HEK293 (cell line): ENCODE data around the gene ZSWIM6.

Experiments
- CTCF ChIA-PET: fragments of 350-600 bp; formaldehyde crosslinking; extraction: SDS; loops from one replicate; lab custom pipeline; 2021; ENCODE audit warnings: antibody characterized with exemption; lab: Yijun Ruan, JAX
- POLR2A ChIA-PET: fragments of 300-600 bp; formaldehyde crosslinking; extraction: SDS; loops from one replicate; lab custom pipeline; 2020; ENCODE audit warnings: antibody characterized with exemption, inconsistent platforms; lab: Yijun Ruan, JAX
- H3K27ac ChIP-seq: fragments of 200-500 bp; sonication (Bioruptor generic); 2 replicates; pipeline ENCODE4 v1.5.1; 2014; ENCODE audit warnings: low read depth, low read length, control low read depth, inconsistent platforms; ENCODE audit errors: extremely low read depth
- H3K36me3 ChIP-seq, 2 experiments: fragments of 200-500 bp in 1 of 2; sonication (Bioruptor generic) in 1 of 2; 1 replicate in 1 of 2; 2 replicates in 1 of 2; pipeline ENCODE4 v1.5.1; 2014 to 2017; ENCODE audit warnings: inconsistent platforms in 2 of 2, low read length in 2 of 2; ENCODE audit not compliant: control insufficient read depth in 2 of 2, insufficient read depth in 1 of 2
- H3K4me1 ChIP-seq: fragments of 200-500 bp; sonication (Bioruptor generic); 2 replicates; pipeline ENCODE4 v1.5.1; 2014; ENCODE audit warnings: mild to moderate bottlenecking, low read length, inconsistent platforms; ENCODE audit not compliant: control insufficient read depth, insufficient read depth
- H3K4me3 ChIP-seq: 2 replicates; pipeline ENCODE4 v1.5.1; 2011; ENCODE audit warnings: low read depth, mild to moderate bottlenecking, control low read depth, low read length, moderate library complexity
- H3K9me3 ChIP-seq: fragments of 200-500 bp; sonication (Bioruptor generic); 2 replicates; pipeline ENCODE4 v1.5.1; 2014; ENCODE audit warnings: low read depth, low read length, inconsistent platforms; ENCODE audit not compliant: control insufficient read depth, insufficient read depth
- HOXC10 ChIP-seq: sonication (generic); formaldehyde crosslinking; IDR thresholded peaks from 2 replicates; pipeline ENCODE4 v1.8.1; 2023; ENCODE audit warnings: mild to moderate bottlenecking, missing genetic modification reagents
- HOXD13 ChIP-seq: sonication (generic); formaldehyde crosslinking; IDR thresholded peaks from 2 replicates; pipeline ENCODE4 v1.8.0; 2022; ENCODE audit warnings: missing genetic modification reagents, borderline replicate concordance
- SETDB1 ChIP-seq: IDR thresholded peaks from one replicate; pipeline ENCODE4 v1.6.1; 2017; ENCODE audit warnings: mild to moderate bottlenecking, low read length, moderate library complexity, mixed read lengths; ENCODE audit not compliant: insufficient read length
- ZFP3 ChIP-seq: fragments of 450-650 bp; formaldehyde crosslinking; IDR thresholded peaks from 2 replicates; pipeline ENCODE4 v1.5.1; 2016; ENCODE audit warnings: low read depth, missing biosample characterization, missing genetic modification characterization
- ZNF23 ChIP-seq: fragments of 450-650 bp; formaldehyde crosslinking; IDR thresholded peaks from 2 replicates; pipeline ENCODE4 v1.5.1; 2016; ENCODE audit warnings: missing biosample characterization, missing genetic modification characterization, borderline replicate concordance
- ZNF274 ChIP-seq, 2 experiments: fragments of 200-500 bp in 1 of 2; fragments of 450-650 bp in 1 of 2; sonication (Bioruptor generic) in 1 of 2; formaldehyde crosslinking in 1 of 2; IDR thresholded peaks; 2 replicates each; pipeline versions ENCODE4 v1.5.1 to v1.6.1; 2014 to 2016; ENCODE audit warnings: borderline replicate concordance in 1 of 2, inconsistent platforms in 1 of 2, low read length in 1 of 2, missing biosample characterization in 1 of 2, missing genetic modification characterization in 1 of 2
- ZNF391 ChIP-seq: fragments of 450-650 bp; formaldehyde crosslinking; IDR thresholded peaks from 2 replicates; pipeline ENCODE4 v1.5.1; 2016; ENCODE audit warnings: low read depth, missing biosample characterization, missing genetic modification characterization, borderline replicate concordance
- ZNF521 ChIP-seq: fragments of 450-650 bp; formaldehyde crosslinking; IDR thresholded peaks from 2 replicates; pipeline ENCODE4 v1.5.1; 2017; ENCODE audit warnings: missing biosample characterization, mild to moderate bottlenecking, missing genetic modification characterization
- ZNF555 ChIP-seq: fragments of 450-650 bp; formaldehyde crosslinking; conservative IDR thresholded peaks from 2 replicates; pipeline ENCODE4 v1.5.1; 2017; ENCODE audit warnings: missing biosample characterization, mild to moderate bottlenecking, missing genetic modification characterization, inconsistent platforms
- ZNF621 ChIP-seq: fragments of 450-650 bp; formaldehyde crosslinking; IDR thresholded peaks from 2 replicates; pipeline ENCODE4 v1.5.1; 2017; ENCODE audit warnings: missing biosample characterization, missing genetic modification characterization
- ZNF624 ChIP-seq: fragments of 450-650 bp; formaldehyde crosslinking; IDR thresholded peaks from 2 replicates; pipeline ENCODE4 v1.5.1; 2017; ENCODE audit warnings: missing biosample characterization, missing genetic modification characterization
- ZNF664 ChIP-seq: fragments of 450-650 bp; formaldehyde crosslinking; IDR thresholded peaks from 2 replicates; pipeline ENCODE4 v1.5.1; 2016; ENCODE audit warnings: missing biosample characterization, missing genetic modification characterization
- ZSCAN30 ChIP-seq: fragments of 450-650 bp; IDR thresholded peaks from 2 replicates; pipeline ENCODE4 v1.5.1; 2018; ENCODE audit warnings: missing biosample characterization, mild to moderate bottlenecking, missing genetic modification characterization, moderate library complexity
- TF ChIP-seq, protein P1 (sequence below): fragments of 450-650 bp; formaldehyde crosslinking; IDR thresholded peaks from 2 replicates; pipeline ENCODE4 v1.5.1; 2016; ENCODE audit warnings: missing biosample characterization, missing genetic modification characterization
- TF ChIP-seq, protein P2 (sequence below): fragments of 450-650 bp; formaldehyde crosslinking; IDR thresholded peaks from 2 replicates; pipeline ENCODE4 v1.5.1; 2017; ENCODE audit warnings: missing biosample characterization, missing genetic modification characterization
- TF ChIP-seq, protein P3 (sequence below): fragments of 450-650 bp; formaldehyde crosslinking; IDR thresholded peaks from 2 replicates; pipeline ENCODE4 v1.5.1; 2016; ENCODE audit warnings: missing biosample characterization, missing genetic modification characterization
- TF ChIP-seq, protein P4 (sequence below): sonication (generic); formaldehyde crosslinking; IDR thresholded peaks from 2 replicates; pipeline ENCODE4 v1.8.1; 2022; ENCODE audit warnings: mild to moderate bottlenecking, moderate library complexity, missing genetic modification reagents

The ZSWIM6 gene

DNA sequence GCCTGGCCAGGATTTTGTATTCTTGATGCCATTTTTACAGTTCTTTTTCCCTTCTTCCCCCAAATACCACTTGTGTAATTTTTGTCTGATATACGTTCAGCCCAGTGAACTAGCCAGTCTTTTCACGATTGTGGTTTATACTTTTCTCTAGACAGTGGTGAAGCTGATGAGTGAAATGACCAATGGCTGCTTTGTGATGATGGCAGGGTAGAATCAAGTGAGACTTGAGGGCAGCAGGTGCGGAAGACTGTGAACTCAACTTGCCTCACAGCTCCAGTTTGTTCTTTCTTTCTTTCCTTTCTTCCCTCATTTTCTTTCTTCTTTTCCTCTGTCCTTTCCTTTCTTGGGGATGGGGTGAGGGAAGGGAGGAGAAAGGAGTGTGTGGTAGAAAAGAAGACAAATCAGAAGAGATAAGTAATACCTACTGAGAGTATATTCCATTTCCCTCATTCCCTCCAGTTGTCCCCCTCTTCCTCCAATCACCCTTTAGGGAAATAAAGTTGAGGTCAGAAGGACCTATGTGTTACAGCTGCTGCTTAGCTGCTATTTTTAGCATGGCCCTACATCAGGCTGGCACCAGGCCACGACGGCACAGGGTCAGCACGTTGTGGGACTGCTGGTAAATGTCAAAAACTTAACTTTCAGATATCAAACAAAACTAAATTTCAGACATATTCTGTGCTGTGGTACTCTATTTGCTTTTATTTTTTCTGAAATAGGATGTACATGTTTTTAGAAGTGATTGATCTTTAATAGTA is 12.3 kb downstream of the ZSWIM6 start (continued):
- no peak for TF ChIP-seq ZNF23 (tag by site-specific recombination)
- TF ChIP-seq HOXD13 (CRISPR knock-in tag), result no peak
- TF ChIP-seq, protein P1, sequence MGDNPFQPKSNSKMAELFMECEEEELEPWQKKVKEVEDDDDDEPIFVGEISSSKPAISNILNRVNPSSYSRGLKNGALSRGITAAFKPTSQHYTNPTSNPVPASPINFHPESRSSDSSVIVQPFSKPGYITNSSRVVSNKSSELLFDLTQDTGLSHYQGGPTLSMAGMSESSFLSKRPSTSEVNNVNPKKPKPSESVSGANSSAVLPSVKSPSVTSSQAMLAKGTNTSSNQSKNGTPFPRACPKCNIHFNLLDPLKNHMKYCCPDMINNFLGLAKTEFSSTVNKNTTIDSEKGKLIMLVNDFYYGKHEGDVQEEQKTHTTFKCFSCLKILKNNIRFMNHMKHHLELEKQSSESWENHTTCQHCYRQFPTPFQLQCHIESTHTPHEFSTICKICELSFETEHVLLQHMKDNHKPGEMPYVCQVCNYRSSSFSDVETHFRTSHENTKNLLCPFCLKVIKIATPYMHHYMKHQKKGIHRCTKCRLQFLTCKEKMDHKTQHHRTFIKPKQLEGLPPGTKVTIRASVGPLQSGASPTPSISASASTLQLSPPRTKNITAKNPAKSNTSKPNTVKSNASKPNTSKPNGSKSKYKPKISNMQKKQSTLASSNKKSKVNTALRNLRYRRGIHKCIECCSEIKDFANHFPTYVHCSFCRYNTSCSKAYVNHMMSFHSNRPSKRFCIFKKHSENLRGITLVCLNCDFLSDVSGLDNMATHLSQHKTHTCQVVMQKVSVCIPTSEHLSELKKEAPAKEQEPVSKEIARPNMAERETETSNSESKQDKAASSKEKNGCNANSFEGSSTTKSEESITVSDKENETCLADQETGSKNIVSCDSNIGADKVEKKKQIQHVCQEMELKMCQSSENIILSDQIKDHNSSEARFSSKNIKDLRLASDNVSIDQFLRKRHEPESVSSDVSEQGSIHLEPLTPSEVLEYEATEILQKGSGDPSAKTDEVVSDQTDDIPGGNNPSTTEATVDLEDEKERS (tag by site-specific recombination), result no peak
- no peak for TF ChIP-seq ZNF664 (tag by site-specific recombination)
- TF ChIP-seq, protein P2, sequence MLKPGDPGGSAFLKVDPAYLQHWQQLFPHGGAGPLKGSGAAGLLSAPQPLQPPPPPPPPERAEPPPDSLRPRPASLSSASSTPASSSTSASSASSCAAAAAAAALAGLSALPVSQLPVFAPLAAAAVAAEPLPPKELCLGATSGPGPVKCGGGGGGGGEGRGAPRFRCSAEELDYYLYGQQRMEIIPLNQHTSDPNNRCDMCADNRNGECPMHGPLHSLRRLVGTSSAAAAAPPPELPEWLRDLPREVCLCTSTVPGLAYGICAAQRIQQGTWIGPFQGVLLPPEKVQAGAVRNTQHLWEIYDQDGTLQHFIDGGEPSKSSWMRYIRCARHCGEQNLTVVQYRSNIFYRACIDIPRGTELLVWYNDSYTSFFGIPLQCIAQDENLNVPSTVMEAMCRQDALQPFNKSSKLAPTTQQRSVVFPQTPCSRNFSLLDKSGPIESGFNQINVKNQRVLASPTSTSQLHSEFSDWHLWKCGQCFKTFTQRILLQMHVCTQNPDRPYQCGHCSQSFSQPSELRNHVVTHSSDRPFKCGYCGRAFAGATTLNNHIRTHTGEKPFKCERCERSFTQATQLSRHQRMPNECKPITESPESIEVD (tag by site-specific recombination), result peak; percentile 65; the same call in 1 of the 2 replicates

DNA sequence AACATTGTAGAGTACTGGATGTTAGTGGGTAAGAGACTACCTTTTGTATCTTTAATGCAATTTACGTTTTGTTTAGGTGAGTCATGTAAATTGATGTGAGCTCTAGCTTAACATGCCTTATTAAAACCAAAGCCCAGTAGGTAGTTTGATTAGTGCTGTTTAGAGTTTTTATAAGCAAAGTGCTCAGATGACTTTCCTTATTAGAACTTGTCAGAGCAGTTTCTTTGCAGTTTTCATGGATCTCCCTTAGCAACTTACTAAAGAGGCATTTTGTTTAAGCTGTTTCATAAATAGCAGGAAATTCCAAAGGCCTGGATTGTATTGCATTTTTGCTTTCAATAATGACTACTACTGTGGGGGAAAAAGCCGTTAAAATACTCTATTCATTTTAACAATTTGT is 14.5 kb downstream of the ZSWIM6 start:
- no peak overlapping the region for H3K4me3 ChIP-seq
- no peaks in the 10 kb centered on the region for H3K9me3 ChIP-seq
- POLR2A ChIA-PET, result interaction anchor here (1.8 kb wide), 1 partner anchor 15 kb away, joined by 7 read pairs; the partner anchor contains the start of gene ZSWIM6
- no peaks in the 10 kb centered on the region; a peak in 1 of 3 replicates for H3K36me3 ChIP-seq
- TF ChIP-seq HOXD13 (CRISPR knock-in tag) (no peak), ZNF391 (tag by site-specific recombination) (no peak), ZNF624 (tag by site-specific recombination) (no peak), ZNF621 (tag by site-specific recombination) (no peak), HOXC10 (CRISPR knock-in tag) (no peak), ZSCAN30 (tag by site-specific recombination) (no peak), ZNF274 (IDR thresholded peaks at IDR 0.05; ENCODE audit: low read length) (no peak), ZNF274 (tag by site-specific recombination; IDR thresholded peaks at IDR 0.05; ENCODE audit: borderline replicate concordance) (no peak), ZNF521 (no peak), SETDB1 (no peak), ZFP3 (tag by site-specific recombination) (no peak), ZNF555 (tag by site-specific recombination) (no peak)
- TF ChIP-seq, protein P3, sequence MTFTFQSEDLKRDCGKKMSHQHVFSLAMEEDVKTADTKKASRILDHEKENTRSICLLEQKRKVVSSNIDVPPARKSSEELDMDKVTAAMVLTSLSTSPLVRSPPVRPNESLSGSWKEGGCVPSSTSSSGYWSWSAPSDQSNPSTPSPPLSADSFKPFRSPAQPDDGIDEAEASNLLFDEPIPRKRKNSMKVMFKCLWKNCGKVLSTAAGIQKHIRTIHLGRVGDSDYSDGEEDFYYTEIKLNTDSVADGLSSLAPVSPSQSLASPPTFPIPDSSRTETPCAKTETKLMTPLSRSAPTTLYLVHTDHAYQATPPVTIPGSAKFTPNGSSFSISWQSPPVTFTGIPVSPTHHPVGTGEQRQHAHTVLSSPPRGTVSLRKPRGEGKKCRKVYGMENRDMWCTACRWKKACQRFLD (tag by site-specific recombination), result no peak
- TF ChIP-seq, protein P4, sequence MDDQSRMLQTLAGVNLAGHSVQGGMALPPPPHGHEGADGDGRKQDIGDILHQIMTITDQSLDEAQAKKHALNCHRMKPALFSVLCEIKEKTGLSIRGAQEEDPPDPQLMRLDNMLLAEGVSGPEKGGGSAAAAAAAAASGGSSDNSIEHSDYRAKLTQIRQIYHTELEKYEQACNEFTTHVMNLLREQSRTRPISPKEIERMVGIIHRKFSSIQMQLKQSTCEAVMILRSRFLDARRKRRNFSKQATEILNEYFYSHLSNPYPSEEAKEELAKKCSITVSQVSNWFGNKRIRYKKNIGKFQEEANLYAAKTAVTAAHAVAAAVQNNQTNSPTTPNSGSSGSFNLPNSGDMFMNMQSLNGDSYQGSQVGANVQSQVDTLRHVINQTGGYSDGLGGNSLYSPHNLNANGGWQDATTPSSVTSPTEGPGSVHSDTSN, result no peak
- TF ChIP-seq, all 188 proteins: peak for 0
- H3K4me1 ChIP-seq, result peaks cover 27% of the 10 kb centered on the region
- CTCF ChIA-PET, result interaction anchor here (1.0 to 1.3 kb wide), 4 partner anchors 11 to 312 kb away, joined by 3 to 7 read pairs (median 4); no protein-coding TSS in a partner anchor
- H3K27ac ChIP-seq, result no peak overlapping the region
